SK-N-SH (cell line): ENCODE results near the gene PARD3. TPM values are rescaled to one million over a fixed set of nuclear protein-coding genes. Genes with fewer than 3 reads are reported as not detected.
"Not testable (repeated sequence)": the region's sequence is repeated elsewhere in the genome, so short reads cannot be mapped to it uniquely, and the experiment has no call there.

Source experiments
- CTCF ChIA-PET: fragments of 300-600, 350-600 bp; formaldehyde crosslinking; extraction: SDS; loops from one replicate; lab custom pipeline; 2021; lab: Yijun Ruan, JAX
- POLR2A ChIA-PET: fragments of 350-600 bp; sonication (Branson Sonifier 250); formaldehyde crosslinking; extraction: SDS; loops from one replicate; lab custom pipeline; 2020; ENCODE audit warnings: antibody characterized with exemption, inconsistent platforms; lab: Yijun Ruan, JAX
- DNase-seq: peaks from one replicate; pipeline ENCODE4 v3.0.0; 2012
- H2AFZ ChIP-seq: fragments of 200-600 bp; sonication (generic); 2 replicates; pipeline ENCODE4 v1.8.1; 2016; ENCODE audit warnings: antibody characterized with exemption, mild to moderate bottlenecking, low read depth
- H3F3A ChIP-seq: fragments of 200-600 bp; sonication (generic); replicated peaks from 2 replicates; pipeline ENCODE3; 2016; ENCODE audit warnings: antibody characterized with exemption, mild to moderate bottlenecking; ENCODE audit not compliant: insufficient read depth
- H3K27ac ChIP-seq, 2 experiments: fragments of 200-500 bp in 1 of 2; fragments of 200-600 bp in 1 of 2; sonication (Bioruptor generic) in 1 of 2; sonication (generic), shearing (Covaris generic) in 1 of 2; 2 replicates each; pipeline versions ENCODE4 v1.5.1 to v1.6.1; 2014 to 2016; ENCODE audit warnings: low read depth in 2 of 2, inconsistent platforms in 1 of 2, low read length in 1 of 2, mild to moderate bottlenecking in 1 of 2, mixed read lengths in 1 of 2
- H3K27me3 ChIP-seq: fragments of 200-600 bp; sonication (generic), shearing (Covaris generic); 2 replicates; pipeline ENCODE4 v1.6.1; 2016; ENCODE audit warnings: mixed run types; ENCODE audit not compliant: insufficient read depth
- H3K36me3 ChIP-seq, 2 experiments: fragments of 200-500 bp in 1 of 2; fragments of 200-600 bp in 1 of 2; sonication (Bioruptor generic) in 1 of 2; sonication (generic) in 1 of 2; replicated peaks in 1 of 2; 2 replicates each; pipeline versions ENCODE3 to v1.5.1; 2014 to 2016; ENCODE audit warnings: low read length in 1 of 2, mild to moderate bottlenecking in 1 of 2; ENCODE audit not compliant: insufficient read depth in 2 of 2, control insufficient read depth in 1 of 2
- H3K4me1 ChIP-seq, 2 experiments: fragments of 200-500 bp in 1 of 2; fragments of 200-600 bp in 1 of 2; sonication (Bioruptor generic) in 1 of 2; sonication (generic), shearing (Covaris generic) in 1 of 2; 2 replicates each; pipeline versions ENCODE4 v1.5.1 to v1.6.1; 2014 to 2016; ENCODE audit warnings: low read depth in 1 of 2, low read length in 1 of 2, mixed run types in 1 of 2; ENCODE audit not compliant: insufficient read depth in 2 of 2, control insufficient read depth in 1 of 2
- H3K4me2 ChIP-seq: fragments of 200-600 bp; sonication (generic), shearing (Covaris generic); 2 replicates; pipeline ENCODE4 v1.6.1; 2017; ENCODE audit warnings: mixed run types
- H3K4me3 ChIP-seq, 2 experiments: fragments of 200-500 bp in 1 of 2; fragments of 200-600 bp in 1 of 2; sonication (Bioruptor generic) in 1 of 2; sonication (generic), shearing (Covaris generic) in 1 of 2; 2 replicates each; pipeline versions ENCODE4 v1.5.1 to v1.8.1; 2014 to 2016; ENCODE audit warnings: low read depth in 2 of 2, inconsistent platforms in 1 of 2, low read length in 1 of 2, mild to moderate bottlenecking in 1 of 2, mixed read lengths in 1 of 2, moderate library complexity in 1 of 2
- H3K79me2 ChIP-seq: fragments of 200-600 bp; sonication (generic); 2 replicates; pipeline ENCODE4 v1.8.1; 2017; ENCODE audit warnings: mild to moderate bottlenecking; ENCODE audit not compliant: insufficient read depth
- H3K9ac ChIP-seq: fragments of 200-600 bp; sonication (generic); 2 replicates; pipeline ENCODE4 v1.6.1; 2017; ENCODE audit warnings: mixed run types
- H3K9me2 ChIP-seq: fragments of 200-600 bp; sonication (generic); 2 replicates; pipeline ENCODE4 v1.6.1; 2017; ENCODE audit warnings: mixed run types
- H3K9me3 ChIP-seq: fragments of 200-600 bp; sonication (generic); 2 replicates; pipeline ENCODE4 v1.6.1; 2017; ENCODE audit warnings: mixed run types, mild to moderate bottlenecking, moderate library complexity
- H4K20me1 ChIP-seq: fragments of 200-600 bp; sonication (generic); 2 replicates; pipeline ENCODE4 v1.6.1; 2017; ENCODE audit warnings: mild to moderate bottlenecking, mixed run types; ENCODE audit not compliant: insufficient read depth
- CHD2 ChIP-seq: fragments of 150-350 bp; IDR thresholded peaks from 2 replicates; pipeline ENCODE4 v1.6.1; 2018; ENCODE audit warnings: low read length; ENCODE audit not compliant: partially characterized antibody
- CTCF ChIP-seq: fragments of 200-600 bp; sonication (generic); IDR thresholded peaks from 2 replicates; pipeline ENCODE4 v1.6.1; 2017; ENCODE audit warnings: antibody characterized with exemption, mild to moderate bottlenecking, moderate library complexity
- ELF1 ChIP-seq: IDR thresholded peaks from 2 replicates; pipeline ENCODE4 v1.4.0; 2012
- FOSL2 ChIP-seq: IDR thresholded peaks from 2 replicates; pipeline ENCODE4 v1.4.0; 2012; ENCODE audit warnings: low read depth, mild to moderate bottlenecking, moderate library complexity, borderline replicate concordance
- GATA2 ChIP-seq: sonication (generic); formaldehyde crosslinking; IDR thresholded peaks from 2 replicates; pipeline ENCODE4 v1.5.0; 2020; ENCODE audit warnings: mild to moderate bottlenecking, missing genetic modification reagents
- JUND ChIP-seq: IDR thresholded peaks from 2 replicates; pipeline ENCODE4 v1.4.0; 2012
- MAX ChIP-seq: IDR thresholded peaks from 2 replicates; pipeline ENCODE4 v1.4.0; 2012; ENCODE audit warnings: low read depth
- NFIC ChIP-seq: IDR thresholded peaks from 2 replicates; pipeline ENCODE4 v1.4.0; 2012; ENCODE audit warnings: borderline replicate concordance
- POLR2AphosphoS5 ChIP-seq: IDR thresholded peaks from 2 replicates; pipeline ENCODE4 v1.6.1; 2012; ENCODE audit warnings: low read depth, low read length
- RFX5 ChIP-seq: IDR thresholded peaks from 2 replicates; pipeline ENCODE4 v1.6.1; 2012; ENCODE audit warnings: mild to moderate bottlenecking, improper control_type of control experiment, low read length
- RXRA ChIP-seq: IDR thresholded peaks from 2 replicates; pipeline ENCODE4 v1.4.0; 2012; ENCODE audit warnings: low read depth, mild to moderate bottlenecking, borderline replicate concordance
- SIN3A ChIP-seq: IDR thresholded peaks from 2 replicates; pipeline ENCODE4 v1.6.1; 2012; ENCODE audit warnings: low read depth, mild to moderate bottlenecking, low read length, moderate library complexity, borderline replicate concordance
- TEAD4 ChIP-seq: IDR thresholded peaks from 2 replicates; pipeline ENCODE4 v1.4.0; 2012; ENCODE audit warnings: mild to moderate bottlenecking, borderline replicate concordance; ENCODE audit not compliant: insufficient read depth
- USF1 ChIP-seq: IDR thresholded peaks from 2 replicates; pipeline ENCODE4 v1.4.0; 2012; ENCODE audit warnings: low read depth, borderline replicate concordance
- YY1 ChIP-seq: IDR thresholded peaks from 2 replicates; pipeline ENCODE4 v1.4.0; 2012; ENCODE audit warnings: low read depth, mild to moderate bottlenecking
- WGBS: methylation state at CpG from one replicate; pipeline ENCODE4 v1.1.6; 2017; ENCODE audit warnings: low lambda C conversion rate; 5-methylcytosine and 5-hydroxymethylcytosine counted together
- polyA plus RNA-seq, 3 experiments: library from polyadenylated mRNA; depleted of rRNA; stranded (reverse); fragments of >200 nt; gene quantifications; 2 replicates each; pipeline ENCODE4 v1.2.3, GENCODE V29; 2012
- TF ChIP-seq, protein P1 (sequence below): IDR thresholded peaks from 2 replicates; pipeline ENCODE4; 2012

PARD3 gene
- polyA plus RNA-seq, 1 of the 3 experiments (the other 2 are of a cell fraction) = 29.4 TPM

DNA sequence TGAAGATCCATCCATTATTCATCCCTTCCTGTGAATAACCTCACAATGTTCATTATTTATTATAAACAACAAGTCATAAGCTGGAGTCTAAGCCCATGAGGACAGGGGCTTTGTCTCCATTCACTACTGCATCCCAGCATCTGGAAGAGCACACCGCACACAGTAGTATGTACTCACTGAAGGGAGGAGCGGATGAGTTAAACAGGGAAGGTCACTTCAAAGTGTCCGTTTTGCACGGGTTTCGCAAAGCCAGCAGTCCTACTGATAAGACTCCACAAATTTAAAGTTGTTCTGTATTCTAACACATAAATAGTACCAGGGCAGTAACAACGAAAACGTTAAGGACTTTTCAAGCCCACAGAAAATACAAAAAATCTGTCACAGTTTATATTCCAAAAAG is 167.9 kb downstream of the PARD3 start:
- TF ChIP-seq, protein P1, sequence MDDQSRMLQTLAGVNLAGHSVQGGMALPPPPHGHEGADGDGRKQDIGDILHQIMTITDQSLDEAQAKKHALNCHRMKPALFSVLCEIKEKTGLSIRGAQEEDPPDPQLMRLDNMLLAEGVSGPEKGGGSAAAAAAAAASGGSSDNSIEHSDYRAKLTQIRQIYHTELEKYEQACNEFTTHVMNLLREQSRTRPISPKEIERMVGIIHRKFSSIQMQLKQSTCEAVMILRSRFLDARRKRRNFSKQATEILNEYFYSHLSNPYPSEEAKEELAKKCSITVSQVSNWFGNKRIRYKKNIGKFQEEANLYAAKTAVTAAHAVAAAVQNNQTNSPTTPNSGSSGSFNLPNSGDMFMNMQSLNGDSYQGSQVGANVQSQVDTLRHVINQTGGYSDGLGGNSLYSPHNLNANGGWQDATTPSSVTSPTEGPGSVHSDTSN = no peak
- no peak for TF ChIP-seq RXRA
- no peak for TF ChIP-seq GATA2 (CRISPR knock-in tag)
- TF ChIP-seq, all 33 proteins: peak for 0
- Histone ChIP-seq H3K9me2 (no peaks in the 10 kb centered on the region), H3K4me2 (no peak overlapping the region), H3K36me3 (no peaks in the 10 kb centered on the region), H3F3A (no peaks in the 10 kb centered on the region), H3K9me3 (no peaks in the 10 kb centered on the region), H3K9ac (no peak overlapping the region), H3K79me2 (peaks cover 23% of the 10 kb centered on the region), H2AFZ (no peak overlapping the region), H3K4me1 (peaks cover 0 to 8% of the 10 kb centered on the region in 2 experiments; a peak in 1 of 4 replicates), H3K27ac (no peak overlapping the region), H3K27me3 (no peaks in the 10 kb centered on the region), H4K20me1 (peaks cover 3% of the 10 kb centered on the region), H3K4me3 (no peak overlapping the region)
- ChIA-PET POLR2A (no interaction called here), CTCF (interaction anchor here (1.0 to 3.6 kb wide), 4 partner anchors 9 to 1319 kb away, joined by 3 to 30 read pairs (median 12); no protein-coding TSS in a partner anchor)
- 95% methylated on average over 7 of the region's 7 CpGs for WGBS
- no peak for DNase-seq

GRCh38 chr10:34646331-34646730 is 168.8 kb downstream of the PARD3 start:
- Histone ChIP-seq H4K20me1 (peaks cover 3% of the 10 kb centered on the region), H3K4me2 (no peak overlapping the region), H3K36me3 (no peaks in the 10 kb centered on the region), H3K9me3 (no peaks in the 10 kb centered on the region), H3K9ac (no peak overlapping the region), H3K4me1 (peaks cover 0 to 4% of the 10 kb centered on the region in 2 experiments; a peak in 1 of 4 replicates), H3F3A (no peaks in the 10 kb centered on the region), H2AFZ (no peak overlapping the region), H3K27ac (no peak overlapping the region), H3K4me3 (no peak overlapping the region), H3K9me2 (no peaks in the 10 kb centered on the region), H3K27me3 (no peaks in the 10 kb centered on the region), H3K79me2 (peaks cover 19% of the 10 kb centered on the region)
- 99% methylated on average over 6 of the region's 6 CpGs for WGBS
- CTCF ChIA-PET = interaction anchor here (0.7 to 3.6 kb wide), 3 partner anchors 8 to 554 kb away, joined by 3 to 30 read pairs (median 18); no protein-coding TSS in a partner anchor
- POLR2A ChIA-PET = no interaction called here
- DNase-seq = no peak
- TF ChIP-seq JUND (no peak), CTCF (no peak), USF1 (no peak), RXRA (no peak), ELF1 (no peak), NFIC (no peak), RFX5 (no peak), MAX (no peak), YY1 (no peak), SIN3A (no peak), POLR2AphosphoS5 (no peak), FOSL2 (no peak), CHD2 (no peak), TEAD4 (no peak)
- TF ChIP-seq, protein P1 = no peak

- WGBS = 99% methylated on average over 3 of the region's 3 CpGs
- H3K27me3 ChIP-seq, H3K4me3 ChIP-seq, H2AFZ ChIP-seq, H3K27ac ChIP-seq, H4K20me1 ChIP-seq, H3K4me2 ChIP-seq, H3K9me2 ChIP-seq, DNase-seq, H3F3A ChIP-seq, H3K9ac ChIP-seq, H3K4me1 ChIP-seq, POLR2A ChIA-PET, H3K36me3 ChIP-seq, H3K9me3 ChIP-seq: not testable (repeated sequence)
- CTCF ChIA-PET = interaction anchor here (3.6 kb wide), 1 partner anchor 12 kb away, joined by 30 read pairs; no protein-coding TSS in a partner anchor
- peaks cover 20% of the 10 kb centered on the region for H3K79me2 ChIP-seq
Measured at GRCh38 chr10:34644815-34645214, 170.3 kb downstream of the PARD3 start.
